ENCODE data around the gene PSAPL1.

GRCh38 chr4:7389719-7390118 lies 45.0 kb downstream of the PSAPL1 start:
- TF ChIP-seq CTCF (IDR thresholded peaks at IDR 0.05; ENCODE audit: borderline replicate concordance, extremely low read depth, low read length, poor library complexity, severe bottlenecking): no peak
- no peak for TF ChIP-seq EZH2 (IDR thresholded peaks at IDR 0.05; ENCODE audit: borderline replicate concordance, low read depth, low read length, severe bottlenecking)
